ENCODE results near the gene TMEM38B. TPM values are rescaled to one million over a fixed set of nuclear protein-coding genes. Genes with fewer than 3 reads are reported as not detected.

The TMEM38B gene
- polyA plus RNA-seq, 3 donors = 4.5 to 14.8 (median 12.2) TPM

GRCh38 chr9:105751761-105752160 lies 57.4 kb downstream of the TMEM38B start:
- H3K4me1 Mint-ChIP-seq = no peaks in the 10 kb centered on the region
- H3K27ac ChIP-seq (ENCODE audit: low read depth in 1 of 2, low read length in 2 of 2) = no peak overlapping the region
- H3K9ac ChIP-seq (ENCODE audit: insufficient read depth, low read length, poor library complexity, severe bottlenecking) = no peak overlapping the region
- no peaks in the 10 kb centered on the region for H3K79me2 ChIP-seq (ENCODE audit: insufficient read depth, low read length)
- peaks cover 3 to 43% of the 10 kb centered on the region in 2 donors for H3K36me3 ChIP-seq (replicated peaks in 1 of 2; ENCODE audit: control insufficient read depth in 1 of 2, insufficient read depth in 2 of 2, low read length in 2 of 2)
- H3K27me3 Mint-ChIP-seq (ENCODE audit: low read depth in 3 of 3) = peaks cover 0 to 3% (median 0%) of the 10 kb centered on the region in 3 donors
- H3K4me2 ChIP-seq (replicated peaks; ENCODE audit: extremely low read depth, low read length, poor library complexity, severe bottlenecking) = no peak overlapping the region
- H3K4me1 ChIP-seq (ENCODE audit: control insufficient read depth in 1 of 2, insufficient read depth in 2 of 2, low read length in 2 of 2) = no peaks in the 10 kb centered on the region
- no peak overlapping the region for H2AFZ ChIP-seq (ENCODE audit: insufficient read depth, low read depth, low read length, poor library complexity, severe bottlenecking)
- peaks cover 37 to 55% (median 43%) of the 10 kb centered on the region in 7 donors for H3K9me3 Mint-ChIP-seq
- WGBS (ENCODE audit: insufficient coverage) = 100% methylated on average over 3 of the region's 4 CpGs
- peaks cover 34 to 57% of the 10 kb centered on the region in 2 donors for H3K36me3 Mint-ChIP-seq
- no peaks in the 10 kb centered on the region for H3K27me3 ChIP-seq (ENCODE audit: control insufficient read depth in 2 of 2, insufficient read depth in 2 of 2, low read length in 2 of 2)
- intact Hi-C loops (cut with micrococcal nuclease) = no loop called here
- H3K9me3 ChIP-seq (replicated peaks in 1 of 2; ENCODE audit: control insufficient read depth in 1 of 2, insufficient read depth in 1 of 2, low read length in 2 of 2) = peaks cover 28 to 31% of the 10 kb centered on the region in 2 donors
- no peak overlapping the region for H3K4me3 ChIP-seq (replicated peaks in 1 of 3; ENCODE audit: low read depth in 2 of 3, low read length in 3 of 3)
- no peak for DNase-seq
- no peak for TF ChIP-seq CTCF (IDR thresholded peaks at IDR 0.05)
- no peak overlapping the region for H3K27ac Mint-ChIP-seq
- H3K4me3 Mint-ChIP-seq = no peak overlapping the region
- H4K20me1 ChIP-seq (ENCODE audit: insufficient read depth, low read length) = no peaks in the 10 kb centered on the region

- intact Hi-C loops (cut with micrococcal nuclease) = no loop called here
- H3K27ac Mint-ChIP-seq = peak overlapping the region in 2 of 7 donors; percentile 51 to 55
- Histone ChIP-seq H3K4me3 (replicated peaks in 1 of 3; ENCODE audit: low read depth in 2 of 3, low read length in 3 of 3) (no peak overlapping the region), H3K27ac (ENCODE audit: low read depth in 1 of 2, low read length in 2 of 2) (no peak overlapping the region), H3K27me3 (ENCODE audit: control insufficient read depth in 2 of 2, insufficient read depth in 2 of 2, low read length in 2 of 2) (no peaks in the 10 kb centered on the region), H3K4me1 (ENCODE audit: control insufficient read depth in 1 of 2, insufficient read depth in 2 of 2, low read length in 2 of 2) (peaks cover 4% of the 10 kb centered on the region in 2 donors), H3K4me2 (replicated peaks; ENCODE audit: extremely low read depth, low read length, poor library complexity, severe bottlenecking) (no peak overlapping the region), H4K20me1 (ENCODE audit: insufficient read depth, low read length) (no peaks in the 10 kb centered on the region), H3K9me3 (replicated peaks in 1 of 2; ENCODE audit: control insufficient read depth in 1 of 2, insufficient read depth in 1 of 2, low read length in 2 of 2) (peaks cover 8 to 21% of the 10 kb centered on the region in 2 donors), H3K36me3 (replicated peaks in 1 of 2; ENCODE audit: control insufficient read depth in 1 of 2, insufficient read depth in 2 of 2, low read length in 2 of 2) (peaks cover 0 to 3% of the 10 kb centered on the region in 2 donors), H3K9ac (ENCODE audit: insufficient read depth, low read length, poor library complexity, severe bottlenecking) (no peak overlapping the region), H3K79me2 (ENCODE audit: insufficient read depth, low read length) (no peaks in the 10 kb centered on the region), H2AFZ (ENCODE audit: insufficient read depth, low read depth, low read length, poor library complexity, severe bottlenecking) (no peak overlapping the region)
- 83% methylated on average over 12 of the region's 12 CpGs for WGBS (ENCODE audit: insufficient coverage)
- H3K9me3 Mint-ChIP-seq = peaks cover 20 to 38% (median 28%) of the 10 kb centered on the region in 7 donors
- H3K4me3 Mint-ChIP-seq = no peak overlapping the region
- TF ChIP-seq CTCF (IDR thresholded peaks at IDR 0.05) = no peak
- peaks cover 0 to 3% (median 0%) of the 10 kb centered on the region in 3 donors for H3K27me3 Mint-ChIP-seq (ENCODE audit: low read depth in 3 of 3)
- H3K4me1 Mint-ChIP-seq = peaks cover 7% of the 10 kb centered on the region
- DNase-seq = peak in 2 of 3 donors; percentile 19 to 25
- H3K36me3 Mint-ChIP-seq = peaks cover 6 to 7% of the 10 kb centered on the region in 2 donors
Measured at GRCh38 chr9:105757496-105758251, 63.3 kb downstream of the TMEM38B start.
